HepG2 (cell line): ENCODE measurements around the gene NYAP1. TPM values are rescaled to one million over a fixed set of nuclear protein-coding genes. Genes with fewer than 3 reads are reported as not detected.

Experiments
- CBX5 ChIP-seq: sonication (generic); formaldehyde crosslinking; IDR thresholded peaks from 2 replicates; pipeline ENCODE4 v1.4.0; 2020; ENCODE audit warnings: missing genetic modification reagents, borderline replicate concordance
- HDAC6 ChIP-seq: fragments of 200-600 bp; sonication (generic); IDR thresholded peaks from 2 replicates; pipeline ENCODE4 v1.7.0; 2017; ENCODE audit warnings: mild to moderate bottlenecking, antibody characterized with exemption, low read length, low read depth
- KDM1A ChIP-seq: IDR thresholded peaks from 2 replicates; pipeline ENCODE4 v1.6.1; 2016; ENCODE audit warnings: missing compliant biosample characterization
- KLF6 ChIP-seq: IDR thresholded peaks from 2 replicates; pipeline ENCODE4 v1.8.0; 2016; ENCODE audit warnings: missing biosample characterization, missing genetic modification reagents
- MAFG ChIP-seq: sonication (generic); formaldehyde crosslinking; IDR thresholded peaks from 2 replicates; pipeline ENCODE4 v1.5.1; 2020; ENCODE audit warnings: mild to moderate bottlenecking, missing genetic modification reagents
- MAFK ChIP-seq, 2 experiments: IDR thresholded peaks in 1 of 2; conservative IDR thresholded peaks in 1 of 2; 2 replicates each; pipeline ENCODE4 v1.6.1; 2011; ENCODE audit warnings: improper control_type of control experiment in 2 of 2, low read length in 2 of 2
- POLR2G ChIP-seq: fragments of 200-400 bp; formaldehyde crosslinking; IDR thresholded peaks from 2 replicates; pipeline ENCODE4 v1.6.1; 2018; ENCODE audit warnings: mild to moderate bottlenecking, low read depth, low read length, moderate library complexity
- ZNF253 ChIP-seq: sonication (generic); formaldehyde crosslinking; IDR thresholded peaks from 2 replicates; pipeline ENCODE4 v1.8.0; 2022; ENCODE audit warnings: mild to moderate bottlenecking, missing genetic modification reagents, borderline replicate concordance
- ZNF333 ChIP-seq: sonication (generic); formaldehyde crosslinking; IDR thresholded peaks from 2 replicates; pipeline ENCODE4 v1.4.0; 2020; ENCODE audit warnings: mild to moderate bottlenecking, missing genetic modification reagents, borderline replicate concordance
- ZNF782 ChIP-seq: sonication (generic); formaldehyde crosslinking; IDR thresholded peaks from 2 replicates; pipeline ENCODE4 v1.4.0; 2020; ENCODE audit warnings: missing genetic modification reagents, mild to moderate bottlenecking, borderline replicate concordance
- polyA plus RNA-seq, 8 experiments: library from polyadenylated mRNA; depleted of rRNA in 3 of 8; stranded (reverse) in 7 of 8; unstranded in 1 of 8; fragments of >200 nt; fragmentation: Illumina TruSeq in 4 of 8; extraction: Trizol in 4 of 8; gene quantifications; 2 replicates each; pipeline versions ENCODE4 v1.2.1 to v1.2.3, GENCODE V29; 2011 to 2016; ENCODE audit warnings: low read depth in 4 of 8, missing spikeins in 1 of 8, mixed read lengths in 1 of 8; ENCODE audit not compliant: insufficient read depth in 1 of 8
- total RNA-seq, 5 experiments: library from RNA; depleted of rRNA; stranded (reverse); fragments of >200 nt; fragmentation: Illumina TruSeq; extraction: Trizol; gene quantifications; 2 replicates each; pipeline ENCODE4 v1.2.3, GENCODE V29; 2016; ENCODE audit warnings: low read depth in 1 of 5
- TF ChIP-seq, protein P1 (sequence below): sonication (generic); formaldehyde crosslinking; IDR thresholded peaks from 2 replicates; pipeline ENCODE4 v1.4.0; 2020; ENCODE audit warnings: mild to moderate bottlenecking, missing genetic modification reagents
- TF ChIP-seq, protein P2 (sequence below): sonication (generic); formaldehyde crosslinking; IDR thresholded peaks from 2 replicates; pipeline ENCODE4 v1.8.1; 2023; ENCODE audit warnings: mild to moderate bottlenecking, missing genetic modification reagents, borderline replicate concordance
- TF ChIP-seq, protein P3 (sequence below): sonication (generic); formaldehyde crosslinking; IDR thresholded peaks from 2 replicates; pipeline ENCODE4 v1.8.1; 2023; ENCODE audit warnings: mild to moderate bottlenecking, missing genetic modification reagents
- TF ChIP-seq, protein P4 (sequence below): IDR thresholded peaks from 2 replicates; pipeline ENCODE4 v1.6.1; 2016; ENCODE audit warnings: missing genetic modification reagents, missing compliant biosample characterization
- TF ChIP-seq, protein P5 (sequence below): sonication (generic); formaldehyde crosslinking; IDR thresholded peaks from 2 replicates; pipeline ENCODE4 v1.4.0; 2020; ENCODE audit warnings: mild to moderate bottlenecking, missing genetic modification reagents
- TF ChIP-seq, protein P6 (sequence below): sonication (generic); formaldehyde crosslinking; IDR thresholded peaks from 2 replicates; pipeline ENCODE4 v1.4.0; 2020; ENCODE audit warnings: mild to moderate bottlenecking, missing genetic modification reagents

The NYAP1 gene
- total and polyA plus RNA-seq, 2 of the 13 experiments (the other 11 are each of a cell fraction or from before 2014, with no cell fraction given) = 0.15 to 0.46 TPM

DNA sequence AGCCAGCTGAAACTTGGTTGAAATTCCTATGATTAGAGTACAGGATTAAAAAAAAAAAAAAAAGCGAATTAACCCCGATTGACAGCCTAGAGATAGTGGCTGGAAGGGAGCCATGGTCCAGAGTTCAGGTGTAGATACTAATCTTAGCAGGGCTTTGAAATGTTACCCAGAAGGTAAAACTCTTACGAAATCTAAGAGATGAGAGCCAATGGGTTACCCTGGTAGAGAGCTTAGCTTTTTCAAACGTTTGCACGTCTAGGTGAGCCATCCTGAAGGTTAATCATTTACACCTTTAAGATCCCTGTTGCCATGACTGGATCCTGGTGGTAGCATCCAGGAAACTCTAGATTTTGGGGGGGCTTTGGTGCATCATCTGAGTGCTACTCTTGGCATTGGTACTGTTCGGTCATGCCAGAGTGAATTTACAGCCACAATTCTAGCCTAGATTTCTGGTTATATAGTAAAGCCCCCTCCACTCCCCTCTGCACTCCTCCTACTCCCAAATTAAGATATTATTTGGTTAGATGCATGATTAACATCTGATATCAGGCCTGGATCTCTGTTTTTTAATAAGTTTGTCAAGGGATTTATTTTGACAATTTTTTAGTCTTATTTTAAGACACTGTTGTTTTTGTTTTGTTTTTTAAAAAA, 56.5 kb downstream of the NYAP1 start (continued):
- TF ChIP-seq, protein P1, sequence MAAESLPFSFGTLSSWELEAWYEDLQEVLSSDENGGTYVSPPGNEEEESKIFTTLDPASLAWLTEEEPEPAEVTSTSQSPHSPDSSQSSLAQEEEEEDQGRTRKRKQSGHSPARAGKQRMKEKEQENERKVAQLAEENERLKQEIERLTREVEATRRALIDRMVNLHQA (CRISPR knock-in tag) = no peak
- TF ChIP-seq HDAC6 = no peak
- no peak for TF ChIP-seq MAFK (conservative IDR thresholded peaks at IDR 0.05 in 1 of 2, IDR thresholded peaks at IDR 0.05 in 1 of 2; ENCODE audit: low read length in 2 of 2)
- TF ChIP-seq, protein P2, sequence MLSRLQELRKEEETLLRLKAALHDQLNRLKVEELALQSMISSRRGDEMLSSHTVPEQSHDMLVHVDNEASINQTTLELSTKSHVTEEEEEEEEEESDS (CRISPR knock-in tag) = no peak
- no peak for TF ChIP-seq ZNF333 (CRISPR knock-in tag)
- no peak for TF ChIP-seq MAFG (CRISPR knock-in tag)
- TF ChIP-seq, protein P3, sequence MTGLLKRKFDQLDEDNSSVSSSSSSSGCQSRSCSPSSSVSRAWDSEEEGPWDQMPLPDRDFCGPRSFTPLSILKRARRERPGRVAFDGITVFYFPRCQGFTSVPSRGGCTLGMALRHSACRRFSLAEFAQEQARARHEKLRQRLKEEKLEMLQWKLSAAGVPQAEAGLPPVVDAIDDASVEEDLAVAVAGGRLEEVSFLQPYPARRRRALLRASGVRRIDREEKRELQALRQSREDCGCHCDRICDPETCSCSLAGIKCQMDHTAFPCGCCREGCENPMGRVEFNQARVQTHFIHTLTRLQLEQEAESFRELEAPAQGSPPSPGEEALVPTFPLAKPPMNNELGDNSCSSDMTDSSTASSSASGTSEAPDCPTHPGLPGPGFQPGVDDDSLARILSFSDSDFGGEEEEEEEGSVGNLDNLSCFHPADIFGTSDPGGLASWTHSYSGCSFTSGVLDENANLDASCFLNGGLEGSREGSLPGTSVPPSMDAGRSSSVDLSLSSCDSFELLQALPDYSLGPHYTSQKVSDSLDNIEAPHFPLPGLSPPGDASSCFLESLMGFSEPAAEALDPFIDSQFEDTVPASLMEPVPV (CRISPR knock-in tag) = 0 out of 2 replicates have a peak, but pooled peaks have one; percentile 39
- TF ChIP-seq CBX5 (CRISPR knock-in tag) = no peak
- no peak for TF ChIP-seq ZNF782 (CRISPR knock-in tag)
- TF ChIP-seq ZNF253 (CRISPR knock-in tag) = no peak
- TF ChIP-seq, protein P4, sequence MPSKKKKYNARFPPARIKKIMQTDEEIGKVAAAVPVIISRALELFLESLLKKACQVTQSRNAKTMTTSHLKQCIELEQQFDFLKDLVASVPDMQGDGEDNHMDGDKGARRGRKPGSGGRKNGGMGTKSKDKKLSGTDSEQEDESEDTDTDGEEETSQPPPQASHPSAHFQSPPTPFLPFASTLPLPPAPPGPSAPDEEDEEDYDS (CRISPR knock-in tag) = peak; percentile 81
- no peak for TF ChIP-seq KLF6
- TF ChIP-seq, protein P5, sequence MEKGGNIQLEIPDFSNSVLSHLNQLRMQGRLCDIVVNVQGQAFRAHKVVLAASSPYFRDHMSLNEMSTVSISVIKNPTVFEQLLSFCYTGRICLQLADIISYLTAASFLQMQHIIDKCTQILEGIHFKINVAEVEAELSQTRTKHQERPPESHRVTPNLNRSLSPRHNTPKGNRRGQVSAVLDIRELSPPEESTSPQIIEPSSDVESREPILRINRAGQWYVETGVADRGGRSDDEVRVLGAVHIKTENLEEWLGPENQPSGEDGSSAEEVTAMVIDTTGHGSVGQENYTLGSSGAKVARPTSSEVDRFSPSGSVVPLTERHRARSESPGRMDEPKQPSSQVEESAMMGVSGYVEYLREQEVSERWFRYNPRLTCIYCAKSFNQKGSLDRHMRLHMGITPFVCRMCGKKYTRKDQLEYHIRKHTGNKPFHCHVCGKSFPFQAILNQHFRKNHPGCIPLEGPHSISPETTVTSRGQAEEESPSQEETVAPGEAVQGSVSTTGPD (CRISPR knock-in tag) = peak; percentile 65; the same call in 1 of the 2 replicates
- TF ChIP-seq POLR2G = peak; percentile 74
- TF ChIP-seq, protein P6, sequence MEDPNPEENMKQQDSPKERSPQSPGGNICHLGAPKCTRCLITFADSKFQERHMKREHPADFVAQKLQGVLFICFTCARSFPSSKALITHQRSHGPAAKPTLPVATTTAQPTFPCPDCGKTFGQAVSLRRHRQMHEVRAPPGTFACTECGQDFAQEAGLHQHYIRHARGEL (CRISPR knock-in tag) = no peak
- no peak for TF ChIP-seq KDM1A (CRISPR knock-in tag)
- TF ChIP-seq, all 625 proteins: peak for 136
